HEK293 (cell line): ENCODE measurements around the gene LRRN1.

ENCODE experiments used
- CTCF ChIA-PET: fragments of 350-600 bp; formaldehyde crosslinking; extraction: SDS; loops from one replicate; lab custom pipeline; 2021; ENCODE audit warnings: antibody characterized with exemption; lab: Yijun Ruan, JAX
- POLR2A ChIA-PET: fragments of 300-600 bp; formaldehyde crosslinking; extraction: SDS; loops from one replicate; lab custom pipeline; 2020; ENCODE audit warnings: antibody characterized with exemption, inconsistent platforms; lab: Yijun Ruan, JAX
- H3K27ac ChIP-seq: fragments of 200-500 bp; sonication (Bioruptor generic); 2 replicates; pipeline ENCODE4 v1.5.1; 2014; ENCODE audit warnings: low read depth, low read length, control low read depth, inconsistent platforms; ENCODE audit errors: extremely low read depth
- H3K36me3 ChIP-seq, 2 experiments: fragments of 200-500 bp in 1 of 2; sonication (Bioruptor generic) in 1 of 2; 1 replicate in 1 of 2; 2 replicates in 1 of 2; pipeline ENCODE4 v1.5.1; 2014 to 2017; ENCODE audit warnings: inconsistent platforms in 2 of 2, low read length in 2 of 2; ENCODE audit not compliant: control insufficient read depth in 2 of 2, insufficient read depth in 1 of 2
- H3K4me1 ChIP-seq: fragments of 200-500 bp; sonication (Bioruptor generic); 2 replicates; pipeline ENCODE4 v1.5.1; 2014; ENCODE audit warnings: mild to moderate bottlenecking, low read length, inconsistent platforms; ENCODE audit not compliant: control insufficient read depth, insufficient read depth
- H3K4me3 ChIP-seq: 2 replicates; pipeline ENCODE4 v1.5.1; 2011; ENCODE audit warnings: low read depth, mild to moderate bottlenecking, control low read depth, low read length, moderate library complexity
- H3K9me3 ChIP-seq: fragments of 200-500 bp; sonication (Bioruptor generic); 2 replicates; pipeline ENCODE4 v1.5.1; 2014; ENCODE audit warnings: low read depth, low read length, inconsistent platforms; ENCODE audit not compliant: control insufficient read depth, insufficient read depth
- BCL11A ChIP-seq: fragments of 450-650 bp; formaldehyde crosslinking; IDR thresholded peaks from 2 replicates; pipeline ENCODE4 v1.5.1; 2016; ENCODE audit warnings: low read depth, missing biosample characterization, missing genetic modification characterization
- KLF9 ChIP-seq: fragments of 450-650 bp; formaldehyde crosslinking; IDR thresholded peaks from 2 replicates; pipeline ENCODE4 v1.5.1; 2016; ENCODE audit warnings: missing biosample characterization, missing genetic modification characterization, low read depth
- ZNF10 ChIP-seq: fragments of 450-650 bp; formaldehyde crosslinking; IDR thresholded peaks from 2 replicates; pipeline ENCODE4 v1.5.1; 2017; ENCODE audit warnings: missing biosample characterization, missing genetic modification characterization
- ZNF112 ChIP-seq: fragments of 450-650 bp; formaldehyde crosslinking; IDR thresholded peaks from 2 replicates; pipeline ENCODE4 v1.5.0; 2017; ENCODE audit warnings: missing biosample characterization, missing genetic modification characterization
- ZNF132 ChIP-seq: fragments of 450-650 bp; formaldehyde crosslinking; IDR thresholded peaks from 2 replicates; pipeline ENCODE4 v1.5.1; 2017; ENCODE audit warnings: missing biosample characterization, missing genetic modification characterization, borderline replicate concordance
- ZNF155 ChIP-seq: fragments of 450-650 bp; formaldehyde crosslinking; IDR thresholded peaks from 2 replicates; pipeline ENCODE4 v1.5.1; 2016; ENCODE audit warnings: missing biosample characterization, missing genetic modification characterization
- ZNF248 ChIP-seq: fragments of 450-650 bp; formaldehyde crosslinking; IDR thresholded peaks from 2 replicates; pipeline ENCODE4 v1.5.1; 2017; ENCODE audit warnings: missing biosample characterization, missing genetic modification characterization
- ZNF350 ChIP-seq: fragments of 450-650 bp; formaldehyde crosslinking; IDR thresholded peaks from 2 replicates; pipeline ENCODE4 v1.5.0; 2017; ENCODE audit warnings: missing biosample characterization, mild to moderate bottlenecking, missing genetic modification characterization
- ZNF423 ChIP-seq: fragments of 450-650 bp; formaldehyde crosslinking; IDR thresholded peaks from 2 replicates; pipeline ENCODE4 v1.5.1; 2016; ENCODE audit warnings: missing biosample characterization, missing genetic modification characterization
- ZNF433 ChIP-seq: fragments of 450-650 bp; formaldehyde crosslinking; IDR thresholded peaks from 2 replicates; pipeline ENCODE4 v1.5.1; 2016; ENCODE audit warnings: missing biosample characterization, missing genetic modification characterization, low read depth
- ZNF660 ChIP-seq: fragments of 450-650 bp; IDR thresholded peaks from 2 replicates; pipeline ENCODE4 v1.5.1; 2018; ENCODE audit warnings: missing biosample characterization, mild to moderate bottlenecking, missing genetic modification characterization
- ZNF830 ChIP-seq: fragments of 450-650 bp; IDR thresholded peaks from 2 replicates; pipeline ENCODE4 v1.5.0; 2018; ENCODE audit warnings: missing biosample characterization, missing genetic modification characterization, low read depth, mild to moderate bottlenecking, moderate library complexity
- TF ChIP-seq, protein P1 (sequence below): fragments of 450-650 bp; formaldehyde crosslinking; IDR thresholded peaks from 2 replicates; pipeline ENCODE4 v1.5.1; 2017; ENCODE audit warnings: missing biosample characterization, missing genetic modification characterization
- TF ChIP-seq, protein P2 (sequence below): fragments of 450-650 bp; formaldehyde crosslinking; IDR thresholded peaks from 2 replicates; pipeline ENCODE4 v1.5.1; 2016; ENCODE audit warnings: missing biosample characterization, missing genetic modification characterization
- TF ChIP-seq, protein P3 (sequence below): fragments of 450-650 bp; formaldehyde crosslinking; IDR thresholded peaks from 2 replicates; pipeline ENCODE4 v1.5.1; 2017; ENCODE audit warnings: missing biosample characterization, missing genetic modification characterization
- TF ChIP-seq, protein P4 (sequence below): fragments of 450-650 bp; formaldehyde crosslinking; IDR thresholded peaks from 2 replicates; pipeline ENCODE4; 2016; ENCODE audit warnings: missing biosample characterization, missing genetic modification characterization
- TF ChIP-seq, protein P5 (sequence below): fragments of 450-650 bp; formaldehyde crosslinking; IDR thresholded peaks from 2 replicates; pipeline ENCODE4 v1.5.1; 2016; ENCODE audit warnings: missing biosample characterization, missing genetic modification characterization

Gene LRRN1

DNA sequence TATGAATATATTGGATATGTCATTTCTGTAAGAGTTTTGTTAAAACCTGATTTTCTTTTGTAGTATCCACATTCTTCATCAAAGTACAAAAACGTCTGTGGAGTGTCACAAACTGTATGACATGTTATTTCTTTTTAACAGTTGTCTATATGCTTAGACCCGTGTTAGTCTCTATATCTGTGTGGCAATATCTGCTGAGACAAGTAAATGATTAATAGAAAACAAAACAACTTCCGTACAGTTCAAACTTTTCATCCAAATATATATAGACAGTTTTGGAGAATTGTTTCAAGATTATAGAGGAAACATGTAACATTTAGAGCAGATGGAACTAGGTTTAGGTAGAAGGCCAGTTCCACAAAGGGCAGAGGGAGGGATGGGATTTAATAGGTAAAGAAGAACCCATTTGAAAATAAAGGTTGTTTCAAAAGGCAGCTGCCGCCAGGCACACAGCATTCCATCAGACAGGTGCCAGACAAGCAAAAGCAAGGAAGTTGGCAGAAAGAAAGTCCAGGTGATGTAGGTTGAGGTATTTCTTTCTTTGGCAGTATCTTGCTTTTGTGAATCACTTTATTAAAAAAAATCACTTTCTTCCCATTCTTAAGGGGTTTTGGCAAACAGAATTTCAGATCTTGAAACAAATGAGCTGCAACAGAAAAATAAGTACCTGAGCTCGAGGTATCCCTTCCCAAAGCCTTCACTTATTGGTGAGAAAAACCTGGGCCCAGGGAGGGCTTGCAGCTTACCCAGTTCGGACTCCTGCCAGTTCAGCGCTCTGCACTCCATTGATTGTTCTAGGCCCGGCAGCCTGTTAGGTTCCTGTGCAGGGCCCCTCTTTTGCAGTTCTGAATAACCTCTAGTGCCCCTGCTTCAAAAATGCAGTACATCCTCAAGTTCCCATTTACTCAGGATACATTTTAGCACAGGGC lies 49.0 kb downstream of the LRRN1 start (continued):
- no peak for TF ChIP-seq BCL11A (tag by site-specific recombination)
- no peak for TF ChIP-seq ZNF112 (tag by site-specific recombination)
- TF ChIP-seq ZNF132 (tag by site-specific recombination), result no peak
- TF ChIP-seq ZNF350 (tag by site-specific recombination), result no peak
- TF ChIP-seq, protein P1, sequence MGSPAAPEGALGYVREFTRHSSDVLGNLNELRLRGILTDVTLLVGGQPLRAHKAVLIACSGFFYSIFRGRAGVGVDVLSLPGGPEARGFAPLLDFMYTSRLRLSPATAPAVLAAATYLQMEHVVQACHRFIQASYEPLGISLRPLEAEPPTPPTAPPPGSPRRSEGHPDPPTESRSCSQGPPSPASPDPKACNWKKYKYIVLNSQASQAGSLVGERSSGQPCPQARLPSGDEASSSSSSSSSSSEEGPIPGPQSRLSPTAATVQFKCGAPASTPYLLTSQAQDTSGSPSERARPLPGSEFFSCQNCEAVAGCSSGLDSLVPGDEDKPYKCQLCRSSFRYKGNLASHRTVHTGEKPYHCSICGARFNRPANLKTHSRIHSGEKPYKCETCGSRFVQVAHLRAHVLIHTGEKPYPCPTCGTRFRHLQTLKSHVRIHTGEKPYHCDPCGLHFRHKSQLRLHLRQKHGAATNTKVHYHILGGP (tag by site-specific recombination), result no peak
- no peak for TF ChIP-seq ZNF423 (tag by site-specific recombination)
- TF ChIP-seq ZNF433 (tag by site-specific recombination), result no peak
- TF ChIP-seq, all 188 proteins: peak for 0

DNA sequence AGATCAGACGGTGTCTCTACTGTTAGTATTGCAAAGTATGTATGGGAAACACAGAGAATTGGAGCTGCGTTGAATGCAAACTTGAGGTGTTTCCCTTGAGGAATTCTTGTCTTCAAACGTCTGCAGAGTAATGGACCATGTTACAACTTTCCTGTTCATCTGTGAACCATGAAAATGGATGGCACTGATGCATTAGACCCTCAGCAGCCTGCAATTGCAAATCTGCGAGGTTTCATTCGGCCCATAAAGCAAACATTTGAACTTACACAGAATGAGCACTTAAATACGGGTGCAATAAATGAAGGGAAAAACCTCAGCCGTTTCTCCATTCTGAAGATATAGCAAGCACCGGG lies 49.7 kb downstream of the LRRN1 start:
- TF ChIP-seq, protein P2, sequence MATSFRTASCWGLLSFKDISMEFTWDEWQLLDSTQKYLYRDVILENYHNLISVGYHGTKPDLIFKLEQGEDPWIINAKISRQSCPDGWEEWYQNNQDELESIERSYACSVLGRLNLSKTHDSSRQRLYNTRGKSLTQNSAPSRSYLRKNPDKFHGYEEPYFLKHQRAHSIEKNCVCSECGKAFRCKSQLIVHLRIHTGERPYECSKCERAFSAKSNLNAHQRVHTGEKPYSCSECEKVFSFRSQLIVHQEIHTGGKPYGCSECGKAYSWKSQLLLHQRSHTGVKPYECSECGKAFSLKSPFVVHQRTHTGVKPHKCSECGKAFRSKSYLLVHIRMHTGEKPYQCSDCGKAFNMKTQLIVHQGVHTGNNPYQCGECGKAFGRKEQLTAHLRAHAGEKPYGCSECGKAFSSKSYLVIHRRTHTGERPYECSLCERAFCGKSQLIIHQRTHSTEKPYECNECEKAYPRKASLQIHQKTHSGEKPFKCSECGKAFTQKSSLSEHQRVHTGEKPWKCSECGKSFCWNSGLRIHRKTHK (tag by site-specific recombination), result no peak
- TF ChIP-seq ZNF830, result no peak
- TF ChIP-seq KLF9 (tag by site-specific recombination), result no peak
- TF ChIP-seq ZNF660, result no peak
- TF ChIP-seq ZNF248 (tag by site-specific recombination), result no peak
- TF ChIP-seq ZNF10 (tag by site-specific recombination), result no peak
- TF ChIP-seq, protein P3, sequence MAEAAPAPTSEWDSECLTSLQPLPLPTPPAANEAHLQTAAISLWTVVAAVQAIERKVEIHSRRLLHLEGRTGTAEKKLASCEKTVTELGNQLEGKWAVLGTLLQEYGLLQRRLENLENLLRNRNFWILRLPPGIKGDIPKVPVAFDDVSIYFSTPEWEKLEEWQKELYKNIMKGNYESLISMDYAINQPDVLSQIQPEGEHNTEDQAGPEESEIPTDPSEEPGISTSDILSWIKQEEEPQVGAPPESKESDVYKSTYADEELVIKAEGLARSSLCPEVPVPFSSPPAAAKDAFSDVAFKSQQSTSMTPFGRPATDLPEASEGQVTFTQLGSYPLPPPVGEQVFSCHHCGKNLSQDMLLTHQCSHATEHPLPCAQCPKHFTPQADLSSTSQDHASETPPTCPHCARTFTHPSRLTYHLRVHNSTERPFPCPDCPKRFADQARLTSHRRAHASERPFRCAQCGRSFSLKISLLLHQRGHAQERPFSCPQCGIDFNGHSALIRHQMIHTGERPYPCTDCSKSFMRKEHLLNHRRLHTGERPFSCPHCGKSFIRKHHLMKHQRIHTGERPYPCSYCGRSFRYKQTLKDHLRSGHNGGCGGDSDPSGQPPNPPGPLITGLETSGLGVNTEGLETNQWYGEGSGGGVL (tag by site-specific recombination), result no peak
- TF ChIP-seq ZNF155 (tag by site-specific recombination), result no peak
- no peak overlapping the region for H3K4me3 ChIP-seq
- H3K36me3 ChIP-seq, result no peaks in the 10 kb centered on the region
- no peaks in the 10 kb centered on the region for H3K9me3 ChIP-seq
- ChIA-PET POLR2A (no interaction called here), CTCF (interaction anchor here (0.7 kb wide), 1 partner anchor 78 kb away, joined by 3 read pairs; no protein-coding TSS in a partner anchor)
- H3K27ac ChIP-seq, result no peak overlapping the region
- H3K4me1 ChIP-seq, result no peaks in the 10 kb centered on the region

DNA sequence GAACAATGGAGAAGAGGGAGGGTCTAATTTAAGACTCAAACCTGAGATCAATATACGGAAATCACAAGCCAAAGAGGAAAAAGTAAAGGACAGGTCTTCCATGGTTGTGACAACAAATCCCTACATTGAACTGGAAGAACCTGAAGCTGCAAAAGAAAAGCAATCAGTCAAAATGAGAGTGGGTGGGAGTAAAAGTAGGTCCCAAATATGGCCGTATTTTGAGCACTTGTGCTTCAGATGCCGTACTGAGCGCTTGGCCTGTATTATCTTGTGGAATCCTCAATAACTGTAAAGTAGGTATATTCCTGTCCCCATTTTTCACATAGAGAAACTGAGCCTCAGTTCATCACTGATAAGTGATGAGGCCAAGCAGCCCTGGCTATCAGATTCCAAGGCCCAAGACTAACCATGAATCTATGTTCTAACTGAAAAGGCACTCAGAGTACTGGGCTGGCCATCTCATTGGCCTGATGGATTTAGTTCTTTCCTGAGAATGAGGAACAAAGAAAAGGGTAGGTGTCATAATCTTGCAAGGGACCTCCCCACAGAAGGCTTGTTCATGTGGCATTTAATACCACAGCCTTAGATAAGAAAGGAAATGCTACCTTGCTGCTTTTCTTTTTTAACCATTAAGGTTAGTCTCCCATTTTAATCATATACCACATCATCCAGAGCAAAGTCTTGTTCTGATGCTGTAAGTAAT lies 52.5 kb downstream of the LRRN1 start:
- POLR2A ChIA-PET, result no interaction called here
- CTCF ChIA-PET, result no interaction called here
- Histone ChIP-seq H3K4me1 (no peaks in the 10 kb centered on the region), H3K9me3 (no peaks in the 10 kb centered on the region), H3K27ac (no peak overlapping the region), H3K36me3 (no peaks in the 10 kb centered on the region), H3K4me3 (no peak overlapping the region)
- TF ChIP-seq, protein P4, sequence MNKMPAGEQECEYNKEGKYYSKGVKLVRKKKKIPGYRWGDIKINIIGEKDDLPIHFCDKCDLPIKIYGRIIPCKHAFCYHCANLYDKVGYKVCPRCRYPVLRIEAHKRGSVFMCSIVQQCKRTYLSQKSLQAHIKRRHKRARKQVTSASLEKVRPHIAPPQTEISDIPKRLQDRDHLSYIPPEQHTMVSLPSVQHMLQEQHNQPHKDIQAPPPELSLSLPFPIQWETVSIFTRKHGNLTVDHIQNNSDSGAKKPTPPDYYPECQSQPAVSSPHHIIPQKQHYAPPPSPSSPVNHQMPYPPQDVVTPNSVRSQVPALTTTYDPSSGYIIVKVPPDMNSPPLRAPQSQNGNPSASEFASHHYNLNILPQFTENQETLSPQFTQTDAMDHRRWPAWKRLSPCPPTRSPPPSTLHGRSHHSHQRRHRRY, result no peak
- TF ChIP-seq, protein P5, sequence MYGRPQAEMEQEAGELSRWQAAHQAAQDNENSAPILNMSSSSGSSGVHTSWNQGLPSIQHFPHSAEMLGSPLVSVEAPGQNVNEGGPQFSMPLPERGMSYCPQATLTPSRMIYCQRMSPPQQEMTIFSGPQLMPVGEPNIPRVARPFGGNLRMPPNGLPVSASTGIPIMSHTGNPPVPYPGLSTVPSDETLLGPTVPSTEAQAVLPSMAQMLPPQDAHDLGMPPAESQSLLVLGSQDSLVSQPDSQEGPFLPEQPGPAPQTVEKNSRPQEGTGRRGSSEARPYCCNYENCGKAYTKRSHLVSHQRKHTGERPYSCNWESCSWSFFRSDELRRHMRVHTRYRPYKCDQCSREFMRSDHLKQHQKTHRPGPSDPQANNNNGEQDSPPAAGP (tag by site-specific recombination), result no peak
- TF ChIP-seq, all 188 proteins: peak for 0
